Neuronal stem cell (in vitro differentiated cells): ENCODE data around the gene AGAP1.
A peak's percentile ranks its signal among the peaks of the same experiment; 100 is the strongest.

Experiments
- DNase-seq: peaks from one replicate; pipeline ENCODE4 v3.0.0-alpha.2; 2013; ENCODE audit warnings: low spot score
- H2AFZ ChIP-seq: one replicate; pipeline ENCODE4 v1.6.1; 2013; ENCODE audit warnings: mild to moderate bottlenecking, low read length, inconsistent platforms
- H2AK5ac ChIP-seq: 2 replicates; pipeline ENCODE4 v1.6.1; 2013; ENCODE audit warnings: low read depth, mild to moderate bottlenecking, inconsistent platforms, low read length, moderate library complexity, mixed read lengths
- H2BK120ac ChIP-seq: 2 replicates; pipeline ENCODE4 v1.6.1; 2013; ENCODE audit warnings: low read depth, mild to moderate bottlenecking, inconsistent platforms, low read length, moderate library complexity, mixed read lengths
- H2BK12ac ChIP-seq: one replicate; pipeline ENCODE4 v1.6.1; 2013; ENCODE audit warnings: low read length, inconsistent platforms
- H2BK15ac ChIP-seq: 2 replicates; pipeline ENCODE4 v1.6.1; 2013; ENCODE audit warnings: mild to moderate bottlenecking, low read length, inconsistent platforms, mixed read lengths
- H2BK5ac ChIP-seq: one replicate; pipeline ENCODE4 v1.6.1; 2013; ENCODE audit warnings: inconsistent platforms, mild to moderate bottlenecking, low read length, moderate library complexity
- H3K14ac ChIP-seq: one replicate; pipeline ENCODE4 v1.6.1; 2013; ENCODE audit warnings: low read length, inconsistent platforms
- H3K18ac ChIP-seq: 2 replicates; pipeline ENCODE4 v1.6.1; 2013; ENCODE audit warnings: low read length, inconsistent platforms
- H3K23ac ChIP-seq: 2 replicates; pipeline ENCODE4 v1.6.1; 2013; ENCODE audit warnings: low read depth, mild to moderate bottlenecking, mixed read lengths, low read length, inconsistent platforms; ENCODE audit not compliant: poor library complexity
- H3K27ac ChIP-seq: replicated peaks from 3 replicates; pipeline ENCODE4 v1.5.1; 2013; ENCODE audit warnings: low read length, inconsistent platforms
- H3K27me3 ChIP-seq, 3 experiments: 2 replicates each; pipeline ENCODE4 v1.6.1; 2013; ENCODE audit warnings: low read length in 3 of 3, mild to moderate bottlenecking in 2 of 3, inconsistent platforms in 1 of 3, low read depth in 1 of 3, mixed read lengths in 1 of 3, moderate library complexity in 1 of 3; ENCODE audit not compliant: control insufficient read depth in 3 of 3, insufficient read depth in 3 of 3
- H3K36me3 ChIP-seq, 2 donors: replicated peaks in 1 of 2; 2 replicates each; pipeline ENCODE4 v1.6.1; 2013; ENCODE audit warnings: low read length in 2 of 2; ENCODE audit not compliant: control insufficient read depth in 2 of 2, insufficient read depth in 2 of 2
- H3K4ac ChIP-seq: 2 replicates; pipeline ENCODE4 v1.6.1; 2013; ENCODE audit warnings: inconsistent platforms, mild to moderate bottlenecking, low read length, moderate library complexity
- H3K4me1 ChIP-seq, 2 donors: 1 replicate in 1 of 2; 2 replicates in 1 of 2; pipeline ENCODE4 v1.6.1; 2013; ENCODE audit warnings: low read length in 2 of 2, low read depth in 1 of 2; ENCODE audit not compliant: control insufficient read depth in 2 of 2, insufficient read depth in 1 of 2
- H3K4me2 ChIP-seq: one replicate; pipeline ENCODE4 v1.6.1; 2013; ENCODE audit warnings: mild to moderate bottlenecking, low read length, inconsistent platforms; ENCODE audit not compliant: insufficient read depth, poor library complexity, severe bottlenecking
- H3K4me3 ChIP-seq, 2 donors: 2 replicates each; pipeline ENCODE4 v1.5.1; 2013; ENCODE audit warnings: low read length in 2 of 2, mild to moderate bottlenecking in 2 of 2, inconsistent platforms in 1 of 2, moderate library complexity in 1 of 2
- H3K79me1 ChIP-seq: one replicate; pipeline ENCODE4 v1.6.1; 2013; ENCODE audit warnings: low read depth, mild to moderate bottlenecking, inconsistent platforms, low read length, moderate library complexity
- H3K9ac ChIP-seq: one replicate; pipeline ENCODE4 v1.6.1; 2013; ENCODE audit warnings: mild to moderate bottlenecking, low read depth, low read length, inconsistent platforms; ENCODE audit not compliant: poor library complexity
- H3K9me3 ChIP-seq, 2 donors: replicated peaks in 1 of 2; 2 replicates each; pipeline versions ENCODE3 to v1.6.1; 2013; ENCODE audit warnings: low read length in 2 of 2, mild to moderate bottlenecking in 2 of 2, inconsistent platforms in 1 of 2, low read depth in 1 of 2, mixed read lengths in 1 of 2, moderate library complexity in 1 of 2; ENCODE audit not compliant: control insufficient read depth in 2 of 2, insufficient read depth in 1 of 2
- H4K8ac ChIP-seq: one replicate; pipeline ENCODE4 v1.6.1; 2013; ENCODE audit warnings: low read depth, mild to moderate bottlenecking, inconsistent platforms, low read length, moderate library complexity
- H4K91ac ChIP-seq: one replicate; pipeline ENCODE4 v1.6.1; 2013; ENCODE audit warnings: low read length, low read depth, mild to moderate bottlenecking, inconsistent platforms; ENCODE audit not compliant: poor library complexity
- WGBS, 2 donors: extraction: QIAGEN DNeasy Blood & Tissue Kit; methylation state at CpG; one replicate each; pipeline ENCODE4 v1.1.7; 2013; ENCODE audit warnings: missing lambda C conversion rate in 2 of 2, mixed read lengths in 1 of 2; ENCODE audit not compliant: insufficient read length in 2 of 2, insufficient replicate concordance in 1 of 2; ENCODE audit errors: extremely low coverage in 2 of 2; 5-methylcytosine and 5-hydroxymethylcytosine counted together

Gene AGAP1

GRCh38 chr2:236081171-236081570, 587.3 kb downstream of the AGAP1 start:
- DNase-seq = no peak

GRCh38 chr2:236082061-236082460, 588.2 kb downstream of the AGAP1 start:
- H3K36me3 ChIP-seq = peaks cover 0 to 5% of the 10 kb centered on the region in 2 donors
- no peak overlapping the region for H3K4me3 ChIP-seq
- no peak overlapping the region for H2BK120ac ChIP-seq
- no peak overlapping the region for H3K27ac ChIP-seq
- no peaks in the 10 kb centered on the region for H3K27me3 ChIP-seq
- no peak overlapping the region for H2BK15ac ChIP-seq
- H3K4ac ChIP-seq = no peak overlapping the region
- H3K14ac ChIP-seq = no peak overlapping the region
- peaks cover 2 to 15% of the 10 kb centered on the region in 2 donors for H3K9me3 ChIP-seq
- H4K91ac ChIP-seq = no peak overlapping the region
- no peak overlapping the region for H3K9ac ChIP-seq
- no peak overlapping the region for H3K4me2 ChIP-seq
- no peak for DNase-seq
- no peak overlapping the region for H3K18ac ChIP-seq
- H3K4me1 ChIP-seq = peaks cover 12 to 29% of the 10 kb centered on the region in 2 donors
- no peak overlapping the region for H2BK5ac ChIP-seq
- no peaks in the 10 kb centered on the region for H3K79me1 ChIP-seq
- WGBS, 2 donors = no CpG with 5 or more reads among the region's 8 CpGs
- H2BK12ac ChIP-seq = no peak overlapping the region
- no peak overlapping the region for H4K8ac ChIP-seq
- no peak overlapping the region for H3K23ac ChIP-seq
- H2AFZ ChIP-seq = no peak overlapping the region
- no peak overlapping the region for H2AK5ac ChIP-seq

More at GRCh38 chr2:236081171-236081570, 587.3 kb downstream of the AGAP1 start:
- Histone ChIP-seq H2BK5ac (no peak overlapping the region), H2AFZ (no peak overlapping the region), H3K18ac (no peak overlapping the region), H2BK120ac (no peak overlapping the region), H3K9ac (no peak overlapping the region), H3K23ac (no peak overlapping the region), H3K79me1 (no peaks in the 10 kb centered on the region), H3K4ac (no peak overlapping the region), H3K4me3 (peak overlapping the region in 1 of 2 donors; percentile 14), H3K9me3 (peaks cover 2 to 15% of the 10 kb centered on the region in 2 donors), H3K4me2 (no peak overlapping the region), H3K14ac (no peak overlapping the region), H2AK5ac (no peak overlapping the region), H2BK12ac (no peak overlapping the region), H3K36me3 (peaks cover 0 to 5% of the 10 kb centered on the region in 2 donors), H3K4me1 (peaks cover 10 to 25% of the 10 kb centered on the region in 2 donors), H2BK15ac (no peak overlapping the region), H3K27me3 (no peaks in the 10 kb centered on the region), H4K8ac (no peak overlapping the region), H3K27ac (no peak overlapping the region), H4K91ac (no peak overlapping the region)
- WGBS, 2 donors = no CpG with 5 or more reads among the region's 11 CpGs

GRCh38 chr2:236083934-236084333, 590.1 kb downstream of the AGAP1 start:
- Histone ChIP-seq H3K23ac (no peak overlapping the region), H3K18ac (no peak overlapping the region), H3K79me1 (no peaks in the 10 kb centered on the region), H3K4me1 (peaks cover 19 to 46% of the 10 kb centered on the region in 2 donors), H2BK15ac (no peak overlapping the region), H3K14ac (no peak overlapping the region), H3K27ac (no peak overlapping the region), H2BK12ac (no peak overlapping the region), H2BK120ac (no peak overlapping the region), H2AK5ac (no peak overlapping the region), H4K91ac (no peak overlapping the region), H3K9me3 (peaks cover 2 to 14% of the 10 kb centered on the region in 2 donors), H3K4me3 (no peak overlapping the region), H3K4me2 (no peak overlapping the region), H3K36me3 (peaks cover 0 to 5% of the 10 kb centered on the region in 2 donors), H2AFZ (no peak overlapping the region), H3K4ac (no peak overlapping the region), H2BK5ac (no peak overlapping the region), H3K27me3 (no peaks in the 10 kb centered on the region), H4K8ac (no peak overlapping the region), H3K9ac (no peak overlapping the region)
- no peak for DNase-seq
- no CpG with 5 or more reads among the region's 8 CpGs for WGBS, 2 donors

GRCh38 chr2:236085211-236085610, 591.4 kb downstream of the AGAP1 start:
- no peak overlapping the region for H3K14ac ChIP-seq
- H3K4me1 ChIP-seq = peaks cover 21 to 52% of the 10 kb centered on the region in 2 donors
- H3K79me1 ChIP-seq = no peaks in the 10 kb centered on the region
- H3K27ac ChIP-seq = no peak overlapping the region
- H2BK12ac ChIP-seq = no peak overlapping the region
- no peak overlapping the region for H3K23ac ChIP-seq
- no peak overlapping the region for H2BK15ac ChIP-seq
- H2AK5ac ChIP-seq = no peak overlapping the region
- no peak overlapping the region for H4K8ac ChIP-seq
- DNase-seq = no peak
- peak overlapping the region; percentile 13 for H3K4me2 ChIP-seq
- H2BK120ac ChIP-seq = no peak overlapping the region
- H3K36me3 ChIP-seq = peaks cover 0 to 1% of the 10 kb centered on the region in 2 donors
- H4K91ac ChIP-seq = no peak overlapping the region
- peaks cover 0 to 4% of the 10 kb centered on the region in 2 donors for H3K9me3 ChIP-seq
- H3K18ac ChIP-seq = no peak overlapping the region
- H3K4me3 ChIP-seq = no peak overlapping the region
- H2AFZ ChIP-seq = peak overlapping the region; percentile 69
- no peak overlapping the region for H3K4ac ChIP-seq
- no peaks in the 10 kb centered on the region for H3K27me3 ChIP-seq
- no CpG with 5 or more reads among the region's 2 CpGs for WGBS, 2 donors
- H2BK5ac ChIP-seq = no peak overlapping the region
- H3K9ac ChIP-seq = no peak overlapping the region
